ENCODE data around the gene RAD21L1. TPM values are rescaled to one million over a fixed set of nuclear protein-coding genes. Genes with fewer than 3 reads are reported as not detected.

RAD21L1 gene
- polyA plus RNA-seq, 3 donors, result 0.02 TPM; not detected in 2

- WGBS, 3 donors, result 65 to 76% (median 72%) methylated on average over 3 of the region's 3 CpGs
- no peak overlapping the region for H3K27ac ChIP-seq (ENCODE audit: low read depth, low read length)
Measured at GRCh38 chr20:1282966-1283365, 57.1 kb downstream of the RAD21L1 start.

GRCh38 chr20:1283522-1284510, 58.0 kb downstream of the RAD21L1 start:
- H3K27ac ChIP-seq (ENCODE audit: low read depth, low read length), result no peak overlapping the region
- WGBS, 3 donors, result 79 to 88% (median 84%) methylated on average over 9 of the region's 9 CpGs

GRCh38 chr20:1286267-1287024, 60.6 kb downstream of the RAD21L1 start:
- no peak overlapping the region for H3K27ac ChIP-seq (ENCODE audit: low read depth, low read length)
- 73 to 89% (median 77%) methylated on average over 9 of the region's 9 CpGs for WGBS, 3 donors

GRCh38 chr20:1287306-1287705, 61.5 kb downstream of the RAD21L1 start:
- no peak overlapping the region for H3K27ac ChIP-seq (ENCODE audit: low read depth, low read length)
- WGBS, 3 donors, result 88 to 92% (median 89%) methylated on average over 1 of the region's 1 CpG

GRCh38 chr20:1287787-1288569, 62.1 kb downstream of the RAD21L1 start:
- H3K27ac ChIP-seq (ENCODE audit: low read depth, low read length), result no peak overlapping the region
- 85 to 90% (median 87%) methylated on average over 11 of the region's 11 CpGs for WGBS, 3 donors

GRCh38 chr20:1291191-1291741, 65.4 kb downstream of the RAD21L1 start:
- H3K27ac ChIP-seq (ENCODE audit: low read depth, low read length), result no peak overlapping the region
- 62 to 78% (median 67%) methylated on average over 5 of the region's 5 CpGs for WGBS, 3 donors

- 93 to 98% (median 96%) methylated on average over 1 of the region's 1 CpG for WGBS, 3 donors
- no peak overlapping the region for H3K27ac ChIP-seq (ENCODE audit: low read depth, low read length)
Measured at GRCh38 chr20:1292620-1293019, 66.8 kb downstream of the RAD21L1 start.

GRCh38 chr20:1293641-1294379, 68.0 kb downstream of the RAD21L1 start:
- WGBS, 3 donors, result 57 to 81% (median 79%) methylated on average over 6 of the region's 6 CpGs
- H3K27ac ChIP-seq (ENCODE audit: low read depth, low read length), result no peak overlapping the region

- 87 to 98% (median 91%) methylated on average over 8 of the region's 8 CpGs for WGBS, 3 donors
- no peak overlapping the region for H3K27ac ChIP-seq (ENCODE audit: low read depth, low read length)
Measured at GRCh38 chr20:1294497-1294896, 68.7 kb downstream of the RAD21L1 start.

- WGBS, 3 donors, result 92 to 95% (median 95%) methylated on average over 19 to 20 of the region's 20 CpGs
- H3K27ac ChIP-seq (ENCODE audit: low read depth, low read length), result no peak overlapping the region
Measured at GRCh38 chr20:1295276-1295930, 69.6 kb downstream of the RAD21L1 start.

- H3K27ac ChIP-seq (ENCODE audit: low read depth, low read length), result no peak overlapping the region
- WGBS, 3 donors, result 93 to 96% (median 94%) methylated on average over 15 to 20 of the region's 20 CpGs
Measured at GRCh38 chr20:1296117-1296610, 70.3 kb downstream of the RAD21L1 start.

GRCh38 chr20:1296922-1297321, 71.1 kb downstream of the RAD21L1 start:
- H3K27ac ChIP-seq (ENCODE audit: low read depth, low read length), result no peak overlapping the region
- WGBS, 3 donors, result 90 to 94% (median 93%) methylated on average over 14 of the region's 14 CpGs

GRCh38 chr20:1297486-1297885, 71.6 kb downstream of the RAD21L1 start:
- 95 to 99% (median 96%) methylated on average over 2 of the region's 2 CpGs for WGBS, 3 donors
- H3K27ac ChIP-seq (ENCODE audit: low read depth, low read length), result no peak overlapping the region

- H3K27ac ChIP-seq (ENCODE audit: low read depth, low read length), result no peak overlapping the region
- 82 to 92% (median 90%) methylated on average over 5 of the region's 5 CpGs for WGBS, 3 donors
Measured at GRCh38 chr20:1298166-1298565, 72.3 kb downstream of the RAD21L1 start.

GRCh38 chr20:1298888-1299511, 73.2 kb downstream of the RAD21L1 start:
- H3K27ac ChIP-seq (ENCODE audit: low read depth, low read length), result no peak overlapping the region
- WGBS, 3 donors, result 82 to 89% (median 82%) methylated on average over 10 of the region's 10 CpGs

GRCh38 chr20:1299522-1299921, 73.7 kb downstream of the RAD21L1 start:
- no peak overlapping the region for H3K27ac ChIP-seq (ENCODE audit: low read depth, low read length)
- 71 to 86% (median 85%) methylated on average over 9 of the region's 9 CpGs for WGBS, 3 donors

All from adipose tissue (tissue), 3 donors.